Measurements from ENCODE around the gene CHIC2.

Gene CHIC2

GRCh38 chr4:54094451-54094850, 30.0 kb upstream of the CHIC2 start:
- no peak overlapping the region for H3K4me3 ChIP-seq (IDR thresholded peaks at IDR 0.05; ENCODE audit: insufficient read depth, low read depth, low read length)
- H2AFZ ChIP-seq (ENCODE audit: low read depth): no peak overlapping the region
- H4K20me1 ChIP-seq (ENCODE audit: insufficient read depth): no peaks in the 10 kb centered on the region
- no peaks in the 10 kb centered on the region for H3K27me3 ChIP-seq (ENCODE audit: insufficient read depth, low read depth)
- peaks cover 5% of the 10 kb centered on the region for H3K4me1 ChIP-seq (ENCODE audit: low read depth, poor library complexity, severe bottlenecking)
- H3K27ac ChIP-seq: no peak overlapping the region
- H3K79me2 ChIP-seq (ENCODE audit: insufficient read depth, low read depth): no peaks in the 10 kb centered on the region
- H3K36me3 ChIP-seq (ENCODE audit: insufficient read depth): no peaks in the 10 kb centered on the region
- H3K4me2 ChIP-seq: no peak overlapping the region
- no peak for TF ChIP-seq CTCF (conservative IDR thresholded peaks at IDR 0.05; ENCODE audit: low read depth, low read length)
- no peak overlapping the region for H3K9ac ChIP-seq

- H3K9ac ChIP-seq: no peak overlapping the region
- no peak for TF ChIP-seq CTCF (conservative IDR thresholded peaks at IDR 0.05; ENCODE audit: low read depth, low read length)
- no peaks in the 10 kb centered on the region for H4K20me1 ChIP-seq (ENCODE audit: insufficient read depth)
- no peaks in the 10 kb centered on the region for H3K27me3 ChIP-seq (ENCODE audit: insufficient read depth, low read depth)
- H3K27ac ChIP-seq: no peak overlapping the region
- no peak overlapping the region for H3K4me3 ChIP-seq (IDR thresholded peaks at IDR 0.05; ENCODE audit: insufficient read depth, low read depth, low read length)
- H3K4me2 ChIP-seq: no peak overlapping the region
- no peak overlapping the region for H2AFZ ChIP-seq (ENCODE audit: low read depth)
- peaks cover 5% of the 10 kb centered on the region for H3K4me1 ChIP-seq (ENCODE audit: low read depth, poor library complexity, severe bottlenecking)
- no peaks in the 10 kb centered on the region for H3K79me2 ChIP-seq (ENCODE audit: insufficient read depth, low read depth)
- no peaks in the 10 kb centered on the region for H3K36me3 ChIP-seq (ENCODE audit: insufficient read depth)
Observed at GRCh38 chr4:54093324-54094240, 29.2 kb upstream of the CHIC2 start.

GRCh38 chr4:54092405-54093323, 28.3 kb upstream of the CHIC2 start:
- Histone ChIP-seq H3K9ac (no peak overlapping the region), H3K36me3 (ENCODE audit: insufficient read depth) (no peaks in the 10 kb centered on the region), H3K4me2 (peak overlapping the region; percentile 93), H3K4me3 (IDR thresholded peaks at IDR 0.05; ENCODE audit: insufficient read depth, low read depth, low read length) (no peak overlapping the region), H3K27me3 (ENCODE audit: insufficient read depth, low read depth) (no peaks in the 10 kb centered on the region), H2AFZ (ENCODE audit: low read depth) (peak overlapping the region; percentile 95), H3K27ac (no peak overlapping the region), H3K4me1 (ENCODE audit: low read depth, poor library complexity, severe bottlenecking) (peaks cover 5% of the 10 kb centered on the region), H4K20me1 (ENCODE audit: insufficient read depth) (no peaks in the 10 kb centered on the region), H3K79me2 (ENCODE audit: insufficient read depth, low read depth) (no peaks in the 10 kb centered on the region)
- no peak for TF ChIP-seq CTCF (conservative IDR thresholded peaks at IDR 0.05; ENCODE audit: low read depth, low read length)

- Histone ChIP-seq H3K36me3 (ENCODE audit: insufficient read depth) (no peaks in the 10 kb centered on the region), H3K27me3 (ENCODE audit: insufficient read depth, low read depth) (no peaks in the 10 kb centered on the region), H3K79me2 (ENCODE audit: insufficient read depth, low read depth) (no peaks in the 10 kb centered on the region), H3K9ac (peak overlapping the region; percentile 16; the same call in 1 of the 2 replicates), H3K4me2 (peak overlapping the region; percentile 93), H3K4me3 (IDR thresholded peaks at IDR 0.05; ENCODE audit: insufficient read depth, low read depth, low read length) (peak overlapping the region; percentile 92), H3K4me1 (ENCODE audit: low read depth, poor library complexity, severe bottlenecking) (peaks cover 5% of the 10 kb centered on the region), H4K20me1 (ENCODE audit: insufficient read depth) (no peaks in the 10 kb centered on the region), H2AFZ (ENCODE audit: low read depth) (peak overlapping the region; percentile 95), H3K27ac (no peak overlapping the region)
- no peak for TF ChIP-seq CTCF (conservative IDR thresholded peaks at IDR 0.05; ENCODE audit: low read depth, low read length)
Observed at GRCh38 chr4:54091637-54092404, 27.4 kb upstream of the CHIC2 start.
